ENCODE data around the gene C11orf54. TPM values are rescaled to one million over a fixed set of nuclear protein-coding genes. Genes with fewer than 3 reads are reported as not detected.
A peak's percentile ranks its signal among the peaks of the same experiment; 100 is the strongest.
"Not testable (repeated sequence)": the region's sequence is repeated elsewhere in the genome, so short reads cannot be mapped to it uniquely, and the experiment has no call there.

The C11orf54 gene
- total RNA-seq, 2 experiments from 2014 or later, result 13.8 to 15.7 TPM

GRCh38 chr11:93770160-93770559 lies 28.7 kb downstream of the C11orf54 start:
- no peak overlapping the region for H3K4me3 Mint-ChIP-seq
- ChIA-PET POLR2A (no interaction called here), CTCF (interaction anchor here (0.5 to 1.6 kb wide), 3 partner anchors 14 to 40 kb away, joined by 3 to 4 read pairs (median 3); partner anchors contain the start of gene MED17)
- peaks cover 2% of the 10 kb centered on the region for H3K9me3 Mint-ChIP-seq (ENCODE audit: low read depth)
- intact Hi-C loops (cut with DNase I, micrococcal nuclease), result no loop called here
- H3K36me3 Mint-ChIP-seq (ENCODE audit: low read depth), result peaks cover 8% of the 10 kb centered on the region
- no peaks in the 10 kb centered on the region for H3K4me1 Mint-ChIP-seq
- no peak overlapping the region for H3K27ac Mint-ChIP-seq
- ATAC-seq (no peak), DNase-seq (no peak)
- H3K27me3 Mint-ChIP-seq, result no peaks in the 10 kb centered on the region

GRCh38 chr11:93772123-93772522 lies 30.7 kb downstream of the C11orf54 start:
- no peak for ATAC-seq
- peaks cover 2% of the 10 kb centered on the region for H3K9me3 Mint-ChIP-seq (ENCODE audit: low read depth)
- POLR2A ChIA-PET, result no interaction called here
- intact Hi-C loops (cut with DNase I, micrococcal nuclease), result no loop called here
- H3K36me3 Mint-ChIP-seq (ENCODE audit: low read depth), result peaks cover 8% of the 10 kb centered on the region
- H3K27me3 Mint-ChIP-seq, result no peaks in the 10 kb centered on the region
- no peak overlapping the region for H3K27ac Mint-ChIP-seq
- CTCF ChIA-PET, result interaction anchor here (0.9 kb wide), 1 partner anchor 12 kb away, joined by 4 read pairs; the partner anchor contains the start of gene MED17
- H3K4me1 Mint-ChIP-seq, result no peaks in the 10 kb centered on the region
- H3K4me3 Mint-ChIP-seq, result no peak overlapping the region
- no peak for DNase-seq

- POLR2A ChIA-PET, result no interaction called here
- DNase-seq, result no peak
Observed at GRCh38 chr11:93773045-93773477, 31.6 kb downstream of the C11orf54 start.

DNA sequence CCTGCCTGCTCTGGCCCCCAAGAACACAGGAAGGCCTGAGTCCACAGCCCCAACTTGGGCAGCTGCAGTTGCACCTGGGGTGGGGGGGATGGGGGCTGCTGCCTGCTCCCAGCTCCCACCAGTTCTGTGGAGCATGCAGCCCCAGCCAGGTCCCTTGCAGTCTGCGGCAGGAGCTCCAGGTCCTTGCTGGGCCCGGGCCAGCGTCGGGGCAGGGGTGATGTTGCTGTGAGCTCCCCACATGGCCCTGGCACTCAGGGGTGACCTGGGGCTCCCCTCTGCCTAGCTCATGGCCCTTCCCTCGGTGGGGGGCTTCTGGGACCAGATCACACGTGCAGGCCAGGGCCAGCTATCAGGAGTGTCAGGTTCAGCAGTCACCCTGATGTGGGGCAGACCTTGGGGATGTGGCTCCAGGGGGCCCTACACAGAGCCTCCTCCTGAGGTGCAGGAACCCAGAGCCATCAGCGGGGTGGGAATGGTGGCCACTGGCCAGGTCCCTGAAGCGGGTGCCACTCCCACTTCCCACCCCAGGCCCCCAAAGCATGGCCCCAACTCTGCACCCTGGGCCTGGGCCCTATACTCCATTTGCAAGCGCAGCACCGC lies 32.2 kb downstream of the C11orf54 start:
- ChIA-PET POLR2A (interaction anchor here (0.6 kb wide), 1 partner anchor 22 kb away, joined by 5 read pairs; no protein-coding TSS in a partner anchor), CTCF (no interaction called here)
- Mint-ChIP-seq H3K4me3 (no peak overlapping the region), H3K27me3 (no peaks in the 10 kb centered on the region), H3K9me3 (ENCODE audit: low read depth) (no peaks in the 10 kb centered on the region), H3K27ac (no peak overlapping the region), H3K36me3 (ENCODE audit: low read depth) (peaks cover 7% of the 10 kb centered on the region), H3K4me1 (no peaks in the 10 kb centered on the region)
- no peak for DNase-seq
- intact Hi-C loops (cut with DNase I, micrococcal nuclease), result no loop called here
- ATAC-seq, result no peak

More at GRCh38 chr11:93773045-93773477, 31.6 kb downstream of the C11orf54 start:
- Mint-ChIP-seq H3K27ac (no peak overlapping the region), H3K4me3 (no peak overlapping the region), H3K4me1 (no peaks in the 10 kb centered on the region), H3K36me3 (ENCODE audit: low read depth) (peaks cover 5% of the 10 kb centered on the region), H3K9me3 (ENCODE audit: low read depth) (no peaks in the 10 kb centered on the region), H3K27me3 (no peaks in the 10 kb centered on the region)
- CTCF ChIA-PET, result interaction anchor here (0.6 kb wide), 1 partner anchor 17 kb away, joined by 3 read pairs; no protein-coding TSS in a partner anchor
- intact Hi-C loops (cut with DNase I, micrococcal nuclease), result no loop called here
- no peak for ATAC-seq

GRCh38 chr11:93774560-93774959 lies 33.1 kb downstream of the C11orf54 start:
- ATAC-seq; H3K9me3 Mint-ChIP-seq (ENCODE audit: low read depth); H3K4me3 Mint-ChIP-seq; POLR2A ChIA-PET; intact Hi-C loops (cut with DNase I, micrococcal nuclease); CTCF ChIA-PET; H3K4me1 Mint-ChIP-seq; H3K27ac Mint-ChIP-seq; H3K27me3 Mint-ChIP-seq; H3K36me3 Mint-ChIP-seq (ENCODE audit: low read depth); DNase-seq: not testable (repeated sequence)

GRCh38 chr11:93775289-93775688 lies 33.8 kb downstream of the C11orf54 start:
- no peak overlapping the region for H3K4me3 Mint-ChIP-seq
- peaks cover 13% of the 10 kb centered on the region for H3K36me3 Mint-ChIP-seq (ENCODE audit: low read depth)
- intact Hi-C loops (cut with DNase I, micrococcal nuclease), result no loop called here
- DNase-seq, result peak; percentile 18
- CTCF ChIA-PET, result no interaction called here
- H3K4me1 Mint-ChIP-seq, result no peaks in the 10 kb centered on the region
- no peaks in the 10 kb centered on the region for H3K9me3 Mint-ChIP-seq (ENCODE audit: low read depth)
- POLR2A ChIA-PET, result no interaction called here
- no peak overlapping the region for H3K27ac Mint-ChIP-seq
- no peaks in the 10 kb centered on the region for H3K27me3 Mint-ChIP-seq
- ATAC-seq, result no peak

GRCh38 chr11:93783362-93783761 lies 41.9 kb downstream of the C11orf54 start:
- Mint-ChIP-seq H3K4me1 (peaks cover 39% of the 10 kb centered on the region), H3K27ac (peak overlapping the region; percentile 99), H3K27me3 (no peaks in the 10 kb centered on the region), H3K9me3 (ENCODE audit: low read depth) (no peaks in the 10 kb centered on the region), H3K36me3 (ENCODE audit: low read depth) (peaks cover 31% of the 10 kb centered on the region), H3K4me3 (peak overlapping the region; percentile 89)
- ChIA-PET CTCF (interaction anchor here (0.7 to 2.6 kb wide), 10 partner anchors 10 to 100 kb away, joined by 3 to 23 read pairs (median 4); partner anchors contain the start of genes C11orf54 and TAF1D), POLR2A (interaction anchor here (1.3 to 2.9 kb wide), 3 partner anchors 42 to 345 kb away, joined by 8 to 62 read pairs (median 10); partner anchors contain the start of genes C11orf54, PANX1 and TAF1D)
- no peak for ATAC-seq
- intact Hi-C loops (cut with DNase I, micrococcal nuclease), result loop anchor here (5.0 to 10.0 kb wide), 7 partner anchors 121 to 1284 kb away; partner anchors contain the start of genes ANKRD49 (in 1 of the 2), CEP295 (in 1 of the 2), CWC15 (in 1 of the 2) and KDM4D (in 1 of the 2)
- DNase-seq, result no peak

DNA sequence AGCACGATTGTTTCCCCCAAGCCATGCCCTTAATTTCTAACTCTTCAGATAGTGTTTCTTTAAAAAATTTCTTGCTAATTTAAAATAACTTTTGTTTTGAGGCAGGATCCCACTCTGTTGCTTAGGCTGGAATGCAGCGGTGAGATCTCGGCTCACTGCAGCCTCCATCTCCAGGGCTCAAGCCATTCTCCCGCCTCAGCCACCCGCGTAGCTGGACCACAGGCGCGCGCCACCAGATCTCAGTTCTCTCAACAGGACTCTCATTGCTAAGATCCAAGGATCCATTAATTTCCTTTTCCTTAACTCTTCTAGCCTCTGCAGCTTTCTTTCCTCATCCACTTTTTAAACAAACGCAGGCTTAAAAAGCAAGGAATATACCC lies 42.3 kb downstream of the C11orf54 start:
- peak overlapping the region; percentile 89 for H3K4me3 Mint-ChIP-seq
- CTCF ChIA-PET, result interaction anchor here (0.6 to 1.4 kb wide), 12 partner anchors 9 to 667 kb away, joined by 3 to 23 read pairs (median 4); partner anchors contain the start of genes C11orf54 and TAF1D
- no peaks in the 10 kb centered on the region for H3K9me3 Mint-ChIP-seq (ENCODE audit: low read depth)
- no peak for DNase-seq
- peaks cover 40% of the 10 kb centered on the region for H3K4me1 Mint-ChIP-seq
- no peaks in the 10 kb centered on the region for H3K27me3 Mint-ChIP-seq
- peak overlapping the region; percentile 99 for H3K27ac Mint-ChIP-seq
- POLR2A ChIA-PET, result interaction anchor here (0.8 to 2.9 kb wide), 6 partner anchors 11 to 345 kb away, joined by 3 to 62 read pairs (median 6); partner anchors contain the start of genes C11orf54, PANX1 and TAF1D
- peaks cover 33% of the 10 kb centered on the region for H3K36me3 Mint-ChIP-seq (ENCODE audit: low read depth)
- intact Hi-C loops (cut with DNase I, micrococcal nuclease), result loop anchor here (1.0 to 10.0 kb wide), 13 partner anchors 42 to 1284 kb away; partner anchors contain the start of genes ANKRD49 (in 2 of the 2), C11orf54 (in 2 of the 2), CEP295 (in 2 of the 2) and MRE11 (in 2 of the 2)
- ATAC-seq, result peak; percentile 34

DNA sequence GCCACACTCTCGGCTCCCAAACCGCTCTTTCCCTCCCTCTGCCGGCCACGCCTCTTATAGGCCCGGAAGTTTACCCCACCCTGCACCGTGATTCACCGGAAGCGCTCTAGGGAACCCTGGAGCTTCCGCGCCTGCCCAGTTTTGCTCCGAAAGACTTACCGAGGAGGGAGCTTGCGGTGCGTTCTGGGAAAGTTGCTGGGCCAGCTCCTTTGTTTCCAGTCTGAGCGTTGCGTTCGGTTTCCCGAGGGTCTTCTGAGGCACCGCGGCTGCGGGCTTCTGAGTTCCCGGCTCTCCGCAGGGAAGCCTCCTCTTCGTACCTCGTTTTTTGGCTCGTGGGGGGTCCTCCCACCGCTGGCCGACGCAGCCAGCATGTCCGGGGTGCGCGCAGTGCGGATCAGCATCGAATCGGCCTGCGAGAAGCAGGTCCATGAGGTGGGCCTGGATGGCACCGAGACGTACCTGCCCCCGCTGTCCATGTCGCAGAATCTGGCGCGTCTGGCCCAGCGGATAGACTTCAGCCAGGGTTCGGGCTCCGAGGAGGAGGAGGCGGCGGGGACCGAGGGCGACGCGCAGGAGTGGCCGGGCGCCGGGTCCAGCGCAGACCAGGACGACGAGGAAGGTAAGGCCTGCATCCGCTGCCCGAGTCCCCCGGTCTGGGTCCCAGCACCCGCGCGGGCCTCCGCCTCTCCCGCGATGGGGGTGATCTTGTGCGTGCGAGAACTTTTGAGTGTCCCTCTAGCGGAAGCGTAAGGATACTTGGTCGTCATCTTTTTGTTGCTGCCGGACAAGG lies 42.9 kb downstream of the C11orf54 start, which contains the start of gene MED17:
TSS of gene MED17 (plus strand) at position 138 of the 790 bp plus-strand sequence. CDS start at position 370, 232 bp downstream.
- ATAC-seq (peak; percentile 97), DNase-seq (peak; percentile 95)
- Mint-ChIP-seq H3K27me3 (no peaks in the 10 kb centered on the region), H3K9me3 (ENCODE audit: low read depth) (no peaks in the 10 kb centered on the region), H3K27ac (peak within 1 kb of the TSS; percentile 99), H3K36me3 (ENCODE audit: low read depth) (peaks cover 36% of the 10 kb centered on the region), H3K4me3 (peak within 1 kb of the TSS; percentile 89), H3K4me1 (peaks cover 42% of the 10 kb centered on the region)
- intact Hi-C loops (cut with DNase I, micrococcal nuclease), result loop anchor here (1.0 to 10.0 kb wide), 13 partner anchors 43 to 1283 kb away; partner anchors contain the start of genes ANKRD49 (in 2 of the 2), C11orf54 (in 2 of the 2), CEP295 (in 2 of the 2) and MRE11 (in 2 of the 2)
- POLR2A ChIA-PET, result interaction anchor here (0.8 to 2.9 kb wide), 6 partner anchors 11 to 344 kb away, joined by 3 to 62 read pairs (median 6); partner anchors contain the start of genes C11orf54, PANX1 and TAF1D
- CTCF ChIA-PET, result interaction anchor here (0.6 to 1.4 kb wide), 12 partner anchors 9 to 667 kb away, joined by 3 to 23 read pairs (median 4); partner anchors contain the start of genes C11orf54 and TAF1D

DNA sequence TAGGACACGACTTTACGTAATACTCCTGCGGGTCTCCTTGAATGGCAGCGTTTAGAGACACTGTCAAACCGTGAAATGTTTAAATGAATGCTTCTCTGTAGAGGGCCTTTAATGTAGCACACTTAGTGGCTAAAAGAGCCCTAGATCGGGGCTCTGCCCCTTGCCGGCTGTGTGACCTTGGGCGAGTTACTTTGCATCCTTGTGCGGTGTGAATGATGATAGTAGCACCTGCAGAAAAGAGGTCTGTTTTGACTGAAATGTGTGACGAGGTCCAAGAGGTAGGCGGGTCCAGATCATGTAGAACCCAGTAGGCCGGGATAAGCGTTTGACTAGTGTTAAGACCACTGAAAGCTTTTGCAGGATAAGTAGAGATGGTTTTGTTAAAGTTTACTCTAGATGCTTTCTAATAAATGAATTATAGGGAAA lies 43.5 kb downstream of the C11orf54 start:
- ChIA-PET POLR2A (no interaction called here), CTCF (no interaction called here)
- H3K4me1 Mint-ChIP-seq, result peaks cover 42% of the 10 kb centered on the region
- no peaks in the 10 kb centered on the region for H3K9me3 Mint-ChIP-seq (ENCODE audit: low read depth)
- peak; percentile 59 for DNase-seq
- H3K27ac Mint-ChIP-seq, result peak overlapping the region; percentile 99
- peaks cover 36% of the 10 kb centered on the region for H3K36me3 Mint-ChIP-seq (ENCODE audit: low read depth)
- intact Hi-C loops (cut with DNase I, micrococcal nuclease), result loop anchor here (1.0 to 10.0 kb wide), 13 partner anchors 44 to 1282 kb away; partner anchors contain the start of genes ANKRD49 (in 2 of the 2), C11orf54 (in 2 of the 2), CEP295 (in 2 of the 2) and MRE11 (in 2 of the 2)
- peak overlapping the region; percentile 89 for H3K4me3 Mint-ChIP-seq
- H3K27me3 Mint-ChIP-seq, result no peaks in the 10 kb centered on the region
- ATAC-seq, result peak; percentile 28
